ENCODE data around the gene HMX2. TPM values are rescaled to one million over a fixed set of nuclear protein-coding genes. Genes with fewer than 3 reads are reported as not detected.

HMX2 gene
- polyA plus RNA-seq, 1 donor (not counting 4 experiments of a cell fraction or from before 2014, with no cell fraction given), result not detected

DNA sequence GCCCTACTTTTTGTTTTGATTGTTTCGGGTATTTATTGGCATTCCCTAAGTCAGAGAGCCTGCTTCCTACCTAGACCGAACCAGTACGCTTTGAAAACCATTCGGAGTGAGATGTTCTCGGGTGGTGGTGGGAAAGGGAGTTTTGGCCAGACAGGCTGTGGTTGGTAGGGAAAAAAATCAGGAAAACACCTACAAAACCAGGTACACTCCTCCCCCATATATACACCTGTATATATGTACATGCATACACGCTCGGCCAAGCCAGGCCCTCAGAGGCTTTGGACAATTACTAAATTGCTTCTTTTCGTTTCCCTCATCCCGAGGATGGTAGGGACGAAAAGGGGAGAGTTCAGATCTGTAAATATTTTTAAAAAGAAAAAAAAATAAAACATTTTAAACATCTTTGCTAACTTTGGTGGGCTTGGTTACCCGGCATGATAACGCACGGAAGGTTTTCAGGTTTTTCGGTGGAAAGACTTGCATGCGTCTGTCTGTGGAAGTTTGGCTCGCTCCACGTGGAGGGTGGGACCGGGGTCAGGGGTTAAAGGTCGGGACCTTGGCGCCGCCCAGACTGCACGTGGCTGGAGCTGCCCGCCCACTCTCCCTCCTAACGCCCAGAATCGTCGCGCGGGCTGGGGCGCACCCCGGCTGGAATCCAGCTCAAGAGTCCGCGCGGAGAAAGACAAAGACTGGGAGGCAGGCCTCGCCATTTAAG is 2.5 kb downstream of the HMX2 start:
- Histone ChIP-seq H2AFZ (ENCODE audit: control insufficient read depth, low read length) (peak overlapping the region; percentile 49), H3K4me1 (ENCODE audit: control insufficient read depth, extremely low read depth, insufficient read depth, low read length) (peaks cover 11% of the 10 kb centered on the region), H4K20me1 (ENCODE audit: control insufficient read depth, extremely low read depth, insufficient read depth, low read length) (peaks cover 4% of the 10 kb centered on the region), H3K27me3 (ENCODE audit: control insufficient read depth, extremely low read depth, insufficient read depth, low read length) (peaks cover 68% of the 10 kb centered on the region), H3K9me1 (ENCODE audit: control insufficient read depth, extremely low read depth, insufficient read depth, low read length) (no peaks in the 10 kb centered on the region), H3K9me3 (ENCODE audit: control insufficient read depth, low read depth, low read length) (no peaks in the 10 kb centered on the region), H3K4me3 (ENCODE audit: control insufficient read depth in 2 of 3, extremely low read depth in 1 of 3, insufficient read depth in 2 of 3, low read depth in 1 of 3, low read length in 3 of 3) (peak overlapping the region; percentile 15 to 57 (median 54)), H3K9ac (ENCODE audit: control insufficient read depth, extremely low read depth, insufficient read depth, low read length) (no peak overlapping the region), H3K79me2 (ENCODE audit: control insufficient read depth, insufficient read depth, low read length) (peaks cover 12% of the 10 kb centered on the region), H3K27ac (ENCODE audit: control insufficient read depth, insufficient read depth, low read length) (no peak overlapping the region), H3K4me2 (ENCODE audit: control insufficient read depth, extremely low read depth, insufficient read depth, low read depth, low read length) (peak overlapping the region; percentile 76), H3K36me3 (ENCODE audit: control insufficient read depth in 2 of 2, extremely low read depth in 1 of 2, insufficient read depth in 2 of 2, low read length in 2 of 2) (peaks cover 0 to 3% of the 10 kb centered on the region in 2 experiments)
- FAIRE-seq, result no peak
- TF ChIP-seq CTCF (optimal IDR thresholded peaks at IDR 0.05 in 1 of 3, IDR thresholded peaks at IDR 0.05 in 1 of 3, conservative IDR thresholded peaks at IDR 0.05 in 1 of 3; ENCODE audit: extremely low read depth in 1 of 3, insufficient read depth in 2 of 3, low read length in 3 of 3), result no peak
- TF ChIP-seq EZH2 (IDR thresholded peaks at IDR 0.05; ENCODE audit: low read length), result peak; percentile 26
- DNase-seq (ENCODE audit: low read depth, low spot score), result no peak
- dilution Hi-C loops (cut with MboI; ENCODE audit: extremely low pct_ligation_motif_present, low sequenced_read_pairs), result no loop called here

DNA sequence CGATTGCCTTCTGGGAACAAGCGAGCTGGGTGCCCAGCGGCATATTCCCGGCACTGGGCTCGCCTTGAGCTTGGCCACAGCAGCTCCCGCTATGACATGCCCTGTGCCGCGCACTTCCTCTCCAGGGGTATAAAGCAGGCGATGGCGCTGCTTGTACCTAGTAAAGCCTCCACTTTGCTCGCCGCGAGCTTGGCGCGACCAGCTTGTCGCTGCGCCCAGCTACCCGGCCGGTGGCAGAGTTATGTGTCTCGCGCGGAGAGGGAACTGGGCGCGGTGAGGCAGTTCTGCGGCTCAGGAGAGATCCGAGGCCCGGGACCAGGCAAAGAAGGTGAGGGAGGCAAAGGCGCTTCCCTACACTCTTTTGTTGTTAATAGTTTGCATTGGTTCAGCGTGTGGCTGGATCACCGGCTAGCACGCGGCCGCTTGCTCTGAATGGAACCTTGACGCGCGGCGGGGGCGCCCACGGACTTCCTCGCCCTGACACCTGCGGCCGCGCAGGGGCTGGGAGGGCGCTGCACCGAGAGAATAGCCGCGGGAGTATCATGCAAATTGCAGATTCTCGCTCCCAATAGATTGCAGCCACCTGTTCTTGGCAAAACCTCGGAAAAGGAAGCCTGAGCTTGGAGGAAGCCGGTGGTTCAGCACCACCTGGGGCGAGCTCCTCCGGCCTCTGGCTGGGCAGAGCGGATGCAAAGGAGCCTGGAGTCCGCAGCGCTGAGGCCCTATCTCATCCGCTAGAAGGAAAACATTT is 3.2 kb downstream of the HMX2 start:
- Histone ChIP-seq H3K27ac (ENCODE audit: control insufficient read depth, insufficient read depth, low read length) (no peak overlapping the region), H3K9me3 (ENCODE audit: control insufficient read depth, low read depth, low read length) (no peaks in the 10 kb centered on the region), H2AFZ (ENCODE audit: control insufficient read depth, low read length) (peak overlapping the region; percentile 49), H3K4me2 (ENCODE audit: control insufficient read depth, extremely low read depth, insufficient read depth, low read depth, low read length) (peak overlapping the region; percentile 76), H3K9me1 (ENCODE audit: control insufficient read depth, extremely low read depth, insufficient read depth, low read length) (no peaks in the 10 kb centered on the region), H3K27me3 (ENCODE audit: control insufficient read depth, extremely low read depth, insufficient read depth, low read length) (peaks cover 60% of the 10 kb centered on the region), H3K79me2 (ENCODE audit: control insufficient read depth, insufficient read depth, low read length) (peaks cover 19% of the 10 kb centered on the region), H4K20me1 (ENCODE audit: control insufficient read depth, extremely low read depth, insufficient read depth, low read length) (peaks cover 5% of the 10 kb centered on the region), H3K36me3 (ENCODE audit: control insufficient read depth in 2 of 2, extremely low read depth in 1 of 2, insufficient read depth in 2 of 2, low read length in 2 of 2) (peaks cover 0 to 8% of the 10 kb centered on the region in 2 experiments), H3K4me3 (ENCODE audit: control insufficient read depth in 2 of 3, extremely low read depth in 1 of 3, insufficient read depth in 2 of 3, low read depth in 1 of 3, low read length in 3 of 3) (peak overlapping the region; percentile 15 to 57 (median 38)), H3K4me1 (ENCODE audit: control insufficient read depth, extremely low read depth, insufficient read depth, low read length) (peaks cover 19% of the 10 kb centered on the region), H3K9ac (ENCODE audit: control insufficient read depth, extremely low read depth, insufficient read depth, low read length) (no peak overlapping the region)
- FAIRE-seq, result no peak
- DNase-seq (ENCODE audit: low read depth, low spot score), result no peak
- TF ChIP-seq CTCF (optimal IDR thresholded peaks at IDR 0.05 in 1 of 3, IDR thresholded peaks at IDR 0.05 in 1 of 3, conservative IDR thresholded peaks at IDR 0.05 in 1 of 3; ENCODE audit: extremely low read depth in 1 of 3, insufficient read depth in 2 of 3, low read length in 3 of 3) (no peak), EZH2 (IDR thresholded peaks at IDR 0.05; ENCODE audit: low read length) (no peak)
- dilution Hi-C loops (cut with MboI; ENCODE audit: extremely low pct_ligation_motif_present, low sequenced_read_pairs), result no loop called here
